CD4-positive, alpha-beta T cell treated with Interleukin-15 for 4 hours (primary cell): ENCODE results near the gene LRCOL1.
A peak's percentile ranks its signal among the peaks of the same experiment; 100 is the strongest.

ENCODE experiments used
- DNase-seq: peaks from one replicate; pipeline ENCODE4 v3.0.0-alpha.2; 2020; ENCODE audit warnings: low spot score

Gene LRCOL1

DNA sequence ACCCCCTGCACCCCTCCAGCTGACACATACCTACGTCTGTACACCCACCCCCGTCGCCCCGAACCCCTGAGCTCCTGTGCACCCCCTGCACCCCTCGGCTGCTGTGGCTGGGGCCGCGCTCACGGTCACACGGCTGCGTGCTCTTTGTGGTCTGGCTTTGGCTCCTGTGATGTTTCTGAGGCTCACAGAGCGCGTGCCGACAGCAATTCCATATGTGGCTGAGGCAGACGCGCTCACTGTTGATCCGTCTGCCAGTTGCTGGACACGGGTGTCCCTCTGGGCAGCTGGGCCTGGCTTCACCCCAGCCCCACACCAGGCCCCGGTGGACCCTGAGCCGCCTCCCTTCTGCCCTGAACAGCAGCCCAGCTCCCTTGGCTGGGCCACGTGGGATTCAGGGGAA, 46.5 kb downstream of the LRCOL1 start:
- DNase-seq, result no peak

DNA sequence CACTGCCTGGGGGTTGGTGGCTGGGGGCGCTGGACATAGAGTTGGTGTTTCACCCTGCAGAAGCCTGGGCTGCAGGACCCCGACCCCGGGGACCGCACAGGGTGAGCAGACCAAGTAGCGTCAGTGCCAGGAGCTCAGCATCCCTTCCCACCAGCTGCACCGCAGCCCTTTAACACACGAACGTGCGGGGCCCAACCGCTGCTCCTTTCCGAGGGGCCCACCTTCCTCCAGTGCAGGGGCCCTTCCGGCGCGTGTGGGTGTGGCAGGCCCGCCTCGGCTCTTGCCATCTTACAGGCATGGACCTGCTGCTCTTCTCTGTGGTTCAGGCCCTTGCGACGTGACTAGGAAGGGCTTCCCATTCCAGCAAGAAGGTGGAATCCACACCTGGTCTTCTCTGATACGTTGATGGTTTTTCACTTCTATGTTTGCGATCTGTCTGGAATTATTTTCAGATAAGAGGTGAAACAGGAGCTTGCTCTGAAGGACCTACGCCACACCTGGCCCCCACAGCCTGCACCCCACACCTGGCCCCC, 47.8 kb downstream of the LRCOL1 start:
- DNase-seq, result no peak

DNA sequence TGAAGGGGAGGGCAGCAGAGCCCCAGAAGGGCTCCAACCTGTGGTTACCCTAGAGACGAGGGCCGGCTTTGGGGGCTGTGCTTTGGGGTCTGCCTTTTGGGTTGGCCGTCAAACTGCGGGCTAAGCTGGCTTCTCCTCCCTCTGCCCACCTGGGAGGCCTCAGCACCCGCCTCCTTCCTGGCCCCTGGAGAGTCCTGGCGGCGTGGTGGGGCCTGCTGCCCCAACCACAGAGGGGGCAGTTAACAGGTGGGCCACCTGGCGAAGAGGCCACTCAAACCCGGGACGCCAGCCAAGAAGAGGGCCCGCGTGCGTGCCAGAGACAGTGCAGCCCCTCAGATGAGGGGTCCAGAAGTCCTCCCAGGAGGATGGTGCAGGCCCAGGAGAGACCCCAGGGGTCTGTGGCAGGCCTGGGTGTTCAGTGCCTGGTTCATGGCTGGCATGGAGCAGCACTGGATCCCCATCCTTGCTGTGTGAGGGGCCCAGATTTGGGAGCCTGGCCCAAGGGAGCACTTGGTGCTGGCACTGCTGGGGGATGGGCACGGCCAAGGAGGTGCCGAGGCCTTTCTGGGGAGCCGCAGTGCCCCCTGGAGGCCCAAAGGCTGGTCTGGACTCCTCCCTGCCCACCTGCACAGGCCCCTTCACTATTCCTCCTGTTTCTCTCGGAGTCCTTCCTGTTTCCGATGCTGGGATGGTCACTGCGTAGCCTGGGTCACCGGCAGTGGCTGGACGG, 48.8 kb downstream of the LRCOL1 start:
- no peak for DNase-seq

DNA sequence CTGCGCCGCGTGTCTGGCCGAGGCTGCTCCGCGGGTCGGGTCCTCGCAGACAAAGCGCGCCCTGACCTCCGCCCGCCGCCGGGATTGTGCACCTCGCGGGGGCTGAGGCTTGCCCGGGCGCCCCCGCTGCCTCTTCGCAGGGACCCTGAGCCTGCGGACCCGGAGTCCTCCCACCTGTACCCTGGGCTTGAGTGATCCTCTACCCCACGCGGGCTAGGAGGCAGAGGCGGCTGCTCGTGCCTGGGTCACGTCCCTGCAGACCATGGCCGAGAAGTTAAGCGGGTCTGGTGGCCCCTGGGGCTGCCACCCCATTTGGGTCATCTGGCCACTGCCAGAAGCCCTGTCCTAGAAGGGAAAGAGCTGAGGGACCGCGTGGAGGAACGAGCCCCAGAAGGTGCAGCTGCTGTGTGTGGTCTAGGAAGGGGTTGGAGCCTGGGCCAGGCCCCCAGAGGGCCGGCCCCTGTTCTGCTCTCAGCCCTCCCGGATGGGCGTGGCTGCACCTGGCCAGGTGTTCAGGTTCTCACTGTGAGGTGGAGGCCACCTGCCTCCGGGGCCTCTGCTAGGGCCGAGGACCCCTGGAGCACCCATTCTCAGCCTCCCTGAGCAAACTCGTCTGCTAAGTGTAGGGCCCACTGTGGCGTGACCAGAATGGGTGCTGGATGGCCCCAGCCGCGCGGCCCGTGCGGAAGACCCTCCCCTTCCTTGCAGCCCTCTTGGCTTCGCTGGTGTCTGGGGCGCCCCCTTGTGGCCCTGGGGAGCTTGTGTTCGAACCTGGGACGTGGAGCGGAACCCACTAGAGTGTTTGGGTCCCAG, 49.6 kb downstream of the LRCOL1 start:
- peak; percentile 63 for DNase-seq

- DNase-seq, result no peak
Measured at GRCh38 chr12:132560364-132560613, 50.1 kb downstream of the LRCOL1 start.

GRCh38 chr12:132559652-132560363, 50.6 kb downstream of the LRCOL1 start:
- DNase-seq, result peak; percentile 6

- DNase-seq, result no peak
Measured at GRCh38 chr12:132558861-132559623, 51.3 kb downstream of the LRCOL1 start.

DNA sequence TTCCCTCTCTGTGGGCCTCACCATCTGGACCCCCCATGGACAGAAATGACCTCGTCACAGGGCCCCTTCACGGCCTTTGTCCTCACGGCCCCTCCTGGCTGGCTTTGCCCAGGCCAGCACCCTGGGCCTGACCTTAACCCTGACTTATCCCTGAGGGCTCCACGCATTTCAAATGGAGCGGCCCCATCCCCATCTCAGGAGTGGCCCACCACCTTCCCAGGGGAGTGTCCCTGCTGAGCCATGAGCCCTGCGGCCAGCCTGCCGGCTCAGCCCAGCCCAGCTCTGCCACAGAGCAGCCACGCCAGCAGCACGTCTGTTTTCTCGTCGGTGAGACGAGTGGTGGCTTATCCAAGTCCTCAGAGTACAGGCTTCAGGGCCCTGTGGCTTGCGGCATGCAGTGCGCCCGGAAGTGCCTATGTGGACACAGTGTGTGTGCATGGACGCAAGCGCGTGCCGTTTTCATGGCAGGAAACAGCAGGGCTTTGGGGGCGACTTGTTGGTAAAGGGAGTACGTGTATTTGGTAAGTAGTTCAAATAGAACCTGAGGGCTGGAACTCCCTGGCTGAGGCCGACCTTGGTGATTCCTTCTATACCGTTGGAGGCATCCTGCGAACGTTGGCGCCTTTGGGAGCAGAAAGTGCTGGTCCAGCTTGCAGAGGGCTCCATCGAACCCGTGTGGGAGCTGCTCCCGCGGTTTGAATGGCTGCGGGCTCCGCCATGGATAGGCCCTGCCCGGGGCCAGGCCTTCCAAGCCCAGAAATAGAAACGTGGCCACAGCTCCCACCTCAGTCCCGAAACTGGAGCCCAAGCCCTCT, 52.1 kb downstream of the LRCOL1 start:
- DNase-seq, result no peak

DNA sequence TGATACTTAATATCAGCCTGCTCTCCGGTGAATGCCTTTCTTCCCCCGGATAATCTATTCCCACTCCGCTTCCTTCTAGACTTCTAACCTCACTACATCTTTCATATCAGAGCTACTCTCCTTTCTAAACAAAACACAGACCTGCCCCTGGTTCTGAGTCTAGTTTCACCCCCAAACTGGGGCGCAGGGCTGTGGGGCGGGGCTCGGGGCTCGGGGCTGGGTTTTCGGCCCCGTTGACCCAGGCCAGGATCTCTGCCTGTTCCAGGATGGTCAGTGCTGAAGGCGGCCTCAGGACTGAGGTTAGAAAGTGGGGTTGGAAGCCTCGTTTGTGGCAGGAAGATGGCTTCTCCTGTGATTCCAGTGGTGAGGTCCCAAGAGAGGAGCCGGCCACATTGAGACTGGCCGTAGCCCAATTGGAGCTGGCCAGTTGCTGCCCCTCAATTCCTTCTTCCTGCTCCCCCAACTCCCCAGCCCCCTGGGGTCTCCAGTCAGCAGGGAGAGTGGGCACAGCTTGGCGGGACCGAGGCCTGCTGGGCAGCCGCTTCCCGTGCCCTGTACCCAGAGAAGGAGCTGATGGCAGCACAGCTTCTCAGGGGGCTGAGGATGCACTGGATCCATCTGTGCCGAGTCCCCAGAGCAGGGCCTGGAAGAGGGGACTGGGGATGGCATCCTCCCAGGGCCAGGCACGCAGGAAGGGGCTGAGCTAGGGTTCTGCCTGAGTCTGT, 52.9 kb downstream of the LRCOL1 start:
- DNase-seq, result no peak

- DNase-seq, result no peak
Measured at GRCh38 chr12:132556801-132557200, 53.6 kb downstream of the LRCOL1 start.

- no peak for DNase-seq
Measured at GRCh38 chr12:132556216-132556615, 54.2 kb downstream of the LRCOL1 start.

GRCh38 chr12:132555686-132556085, 54.7 kb downstream of the LRCOL1 start:
- DNase-seq, result no peak

DNA sequence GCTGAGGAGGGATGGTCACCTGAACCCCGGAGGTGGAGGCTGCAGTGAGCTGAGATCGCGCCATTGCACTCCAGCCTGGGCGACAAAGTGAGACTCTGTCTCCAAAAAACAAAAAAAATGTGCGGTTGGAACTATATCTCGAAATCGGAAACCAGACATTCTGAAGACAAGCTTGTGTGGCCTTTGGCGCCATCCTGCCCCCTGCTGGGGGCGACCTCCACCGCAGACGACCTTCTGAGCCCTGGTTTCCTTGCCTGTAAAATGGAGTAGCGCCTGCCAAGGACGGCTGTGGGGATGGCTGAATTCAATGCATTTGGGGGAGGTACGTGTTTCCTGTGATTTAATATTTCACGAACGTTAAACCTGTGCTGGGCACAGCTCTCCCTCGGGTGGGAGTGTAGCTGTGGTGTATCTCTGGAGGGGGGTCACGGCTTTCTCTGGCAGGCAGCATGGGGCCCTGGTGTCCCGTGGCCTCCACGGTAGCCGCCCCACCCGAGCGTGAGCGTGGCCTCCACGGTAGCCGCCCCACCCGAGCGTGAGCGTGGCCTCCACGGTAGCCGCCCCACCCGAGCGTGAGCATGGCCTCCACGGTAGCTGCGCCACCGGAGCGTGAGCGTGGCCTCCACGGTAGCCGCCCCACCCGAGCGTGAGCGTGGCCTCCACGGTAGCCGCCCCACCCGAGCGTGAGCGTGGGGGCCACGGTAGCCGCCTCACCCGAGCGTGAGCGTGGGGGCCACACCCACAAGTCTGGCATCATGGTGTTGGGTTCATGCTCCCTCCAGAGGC, 55.3 kb downstream of the LRCOL1 start:
- no peak for DNase-seq
